ENCODE measurements around the gene FAM81B. TPM values are rescaled to one million over a fixed set of nuclear protein-coding genes. Genes with fewer than 3 reads are reported as not detected.

FAM81B gene
- total and polyA plus RNA-seq, 4 experiments from 2014 or later = not detected

DNA sequence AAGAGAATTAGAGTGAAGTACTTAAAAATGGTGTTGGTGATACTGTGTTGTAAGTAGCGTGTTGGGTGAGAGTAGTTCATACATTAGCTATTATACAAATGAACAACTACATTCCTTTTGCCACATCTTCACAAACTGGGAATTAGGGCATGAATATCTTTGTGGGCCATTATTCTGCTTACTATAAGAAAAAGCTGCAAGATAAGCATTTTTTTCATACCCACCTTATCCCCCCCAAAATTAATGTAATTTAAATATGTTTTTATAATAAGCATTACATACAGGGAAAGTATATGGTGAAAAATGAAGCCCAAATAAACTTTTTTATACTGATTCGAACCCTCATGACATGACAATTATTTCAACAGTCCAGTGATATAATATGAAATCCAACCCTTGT is 69.5 kb downstream of the FAM81B start:
- no peak overlapping the region for H3K27ac Mint-ChIP-seq
- no peaks in the 10 kb centered on the region for H3K4me1 Mint-ChIP-seq
- peaks cover 29 to 40% of the 10 kb centered on the region in 2 donors for H3K36me3 Mint-ChIP-seq
- H3K4me1 ChIP-seq (ENCODE audit: insufficient read depth, low read length) = no peaks in the 10 kb centered on the region
- DNase-seq = no peak
- H3K4me3 ChIP-seq (ENCODE audit: low read length in 2 of 2) = no peak overlapping the region
- H3K9me3 ChIP-seq (ENCODE audit: control insufficient read depth in 1 of 2, low read length in 2 of 2) = no peaks in the 10 kb centered on the region
- no peaks in the 10 kb centered on the region for H3K27me3 Mint-ChIP-seq
- no peak overlapping the region for H3K27ac ChIP-seq (ENCODE audit: low read depth, low read length)
- intact Hi-C loops (cut with micrococcal nuclease) = no loop called here
- H3K4me3 Mint-ChIP-seq = no peak overlapping the region
- H3K27me3 ChIP-seq (ENCODE audit: insufficient read depth, low read length) = no peaks in the 10 kb centered on the region
- CTCF ChIA-PET (ENCODE audit: partially characterized antibody) = no interaction called here
- POLR2A ChIA-PET (ENCODE audit: partially characterized antibody) = no interaction called here
- H3K9me3 Mint-ChIP-seq = no peaks in the 10 kb centered on the region
- peaks cover 4% of the 10 kb centered on the region for H3K36me3 ChIP-seq (ENCODE audit: insufficient read depth, low read length)

DNA sequence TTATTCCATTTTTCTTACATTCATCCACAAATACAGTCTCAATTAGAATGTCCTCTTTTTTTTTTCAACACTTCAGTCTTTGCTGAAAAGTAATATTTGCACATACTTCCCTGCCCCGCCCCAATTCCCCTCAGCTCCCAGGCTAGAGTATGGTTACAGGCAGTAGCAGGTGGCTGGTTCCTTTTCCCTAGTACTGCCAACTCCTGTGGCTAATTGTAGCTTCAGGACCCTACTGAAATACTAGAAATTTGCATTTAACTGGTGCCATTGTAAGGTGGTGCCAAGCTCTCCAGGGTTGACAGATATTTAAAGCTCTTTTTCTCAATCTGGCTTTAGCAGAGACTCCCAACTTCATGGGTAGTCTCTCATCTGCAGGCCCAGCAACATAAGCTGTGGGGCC is 80.3 kb downstream of the FAM81B start:
- Mint-ChIP-seq H3K27ac (peak overlapping the region in 3 of 7 donors; percentile 36 to 53 (median 48)), H3K4me3 (no peak overlapping the region), H3K4me1 (peaks cover 0 to 3% (median 0%) of the 10 kb centered on the region in 4 donors), H3K9me3 (no peaks in the 10 kb centered on the region), H3K27me3 (no peaks in the 10 kb centered on the region), H3K36me3 (peaks cover 57 to 69% of the 10 kb centered on the region in 2 donors)
- Histone ChIP-seq H3K4me3 (ENCODE audit: low read length in 2 of 2) (no peak overlapping the region), H3K36me3 (ENCODE audit: insufficient read depth, low read length) (peaks cover 11% of the 10 kb centered on the region), H3K4me1 (ENCODE audit: insufficient read depth, low read length) (no peaks in the 10 kb centered on the region), H3K9me3 (ENCODE audit: control insufficient read depth in 1 of 2, low read length in 2 of 2) (no peaks in the 10 kb centered on the region), H3K27me3 (ENCODE audit: insufficient read depth, low read length) (no peaks in the 10 kb centered on the region), H3K27ac (ENCODE audit: low read depth, low read length) (no peak overlapping the region)
- ChIA-PET POLR2A (ENCODE audit: partially characterized antibody) (no interaction called here), CTCF (ENCODE audit: partially characterized antibody) (no interaction called here)
- intact Hi-C loops (cut with micrococcal nuclease) = no loop called here
- DNase-seq = no peak

DNA sequence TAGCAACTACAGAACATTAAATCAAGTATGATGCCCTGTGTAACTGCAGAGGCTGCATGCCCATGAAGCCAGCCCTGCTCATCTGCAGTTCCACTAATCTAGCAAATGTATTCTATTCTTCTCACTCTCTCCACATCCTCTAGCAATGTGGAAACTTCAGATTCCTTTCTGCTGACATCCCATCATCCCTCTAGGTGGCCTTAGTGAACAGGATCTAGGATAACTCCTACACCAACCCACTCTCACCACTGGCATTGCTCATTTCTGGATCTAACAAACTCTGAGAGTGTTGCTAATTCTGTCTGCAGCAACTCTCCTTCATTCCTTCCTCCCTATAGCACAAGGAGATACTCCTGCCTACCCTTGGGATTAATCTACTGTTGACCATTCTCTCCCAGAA is 80.8 kb downstream of the FAM81B start:
- H3K4me1 ChIP-seq (ENCODE audit: insufficient read depth, low read length) = no peaks in the 10 kb centered on the region
- H3K27me3 Mint-ChIP-seq = no peaks in the 10 kb centered on the region
- no peak overlapping the region for H3K4me3 ChIP-seq (ENCODE audit: low read length in 2 of 2)
- no peak overlapping the region for H3K27ac ChIP-seq (ENCODE audit: low read depth, low read length)
- H3K9me3 Mint-ChIP-seq = no peaks in the 10 kb centered on the region
- POLR2A ChIA-PET (ENCODE audit: partially characterized antibody) = no interaction called here
- no peaks in the 10 kb centered on the region for H3K27me3 ChIP-seq (ENCODE audit: insufficient read depth, low read length)
- CTCF ChIA-PET (ENCODE audit: partially characterized antibody) = no interaction called here
- peak overlapping the region in 3 of 7 donors; percentile 26 to 48 (median 36) for H3K27ac Mint-ChIP-seq
- DNase-seq = no peak
- H3K36me3 ChIP-seq (ENCODE audit: insufficient read depth, low read length) = peaks cover 11% of the 10 kb centered on the region
- peaks cover 59 to 74% of the 10 kb centered on the region in 2 donors for H3K36me3 Mint-ChIP-seq
- intact Hi-C loops (cut with micrococcal nuclease) = no loop called here
- peaks cover 0 to 3% (median 0%) of the 10 kb centered on the region in 4 donors for H3K4me1 Mint-ChIP-seq
- H3K4me3 Mint-ChIP-seq = no peak overlapping the region
- no peaks in the 10 kb centered on the region for H3K9me3 ChIP-seq (ENCODE audit: control insufficient read depth in 1 of 2, low read length in 2 of 2)

DNA sequence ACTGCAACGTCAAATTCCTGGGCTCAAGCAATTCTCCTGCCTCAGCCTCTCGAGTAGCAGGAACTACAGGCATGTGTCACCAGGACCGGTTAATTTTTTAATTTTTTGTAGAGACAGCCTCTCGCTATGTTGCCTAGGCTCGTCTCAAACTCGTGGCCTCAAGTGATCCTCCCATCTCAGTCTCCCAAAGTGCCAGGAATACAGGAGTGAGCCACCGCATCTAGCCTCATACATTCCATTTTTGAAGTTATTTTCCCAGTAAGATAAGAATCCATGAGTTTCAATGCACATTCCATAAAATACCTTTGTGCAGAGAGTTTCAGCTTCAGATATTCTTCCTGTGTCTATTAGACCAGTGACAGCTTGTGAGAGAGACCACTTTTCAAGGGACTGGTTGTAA is 93.3 kb downstream of the FAM81B start:
- Mint-ChIP-seq H3K27me3 (no peaks in the 10 kb centered on the region), H3K4me3 (no peak overlapping the region), H3K27ac (no peak overlapping the region), H3K9me3 (peaks cover 3 to 23% (median 21%) of the 10 kb centered on the region in 8 donors), H3K36me3 (peaks cover 78 to 87% of the 10 kb centered on the region in 2 donors), H3K4me1 (peaks cover 0 to 8% (median 0%) of the 10 kb centered on the region in 4 donors)
- H3K9me3 ChIP-seq (ENCODE audit: control insufficient read depth in 1 of 2, low read length in 2 of 2) = peaks cover 5 to 12% of the 10 kb centered on the region in 2 donors
- intact Hi-C loops (cut with micrococcal nuclease) = no loop called here
- no peaks in the 10 kb centered on the region for H3K4me1 ChIP-seq (ENCODE audit: insufficient read depth, low read length)
- H3K36me3 ChIP-seq (ENCODE audit: insufficient read depth, low read length) = peaks cover 61% of the 10 kb centered on the region
- CTCF ChIA-PET (ENCODE audit: partially characterized antibody) = no interaction called here
- no peak overlapping the region for H3K4me3 ChIP-seq (ENCODE audit: low read length in 2 of 2)
- H3K27me3 ChIP-seq (ENCODE audit: insufficient read depth, low read length) = no peaks in the 10 kb centered on the region
- no peak overlapping the region for H3K27ac ChIP-seq (ENCODE audit: low read depth, low read length)
- DNase-seq = no peak
- POLR2A ChIA-PET (ENCODE audit: partially characterized antibody) = no interaction called here

DNA sequence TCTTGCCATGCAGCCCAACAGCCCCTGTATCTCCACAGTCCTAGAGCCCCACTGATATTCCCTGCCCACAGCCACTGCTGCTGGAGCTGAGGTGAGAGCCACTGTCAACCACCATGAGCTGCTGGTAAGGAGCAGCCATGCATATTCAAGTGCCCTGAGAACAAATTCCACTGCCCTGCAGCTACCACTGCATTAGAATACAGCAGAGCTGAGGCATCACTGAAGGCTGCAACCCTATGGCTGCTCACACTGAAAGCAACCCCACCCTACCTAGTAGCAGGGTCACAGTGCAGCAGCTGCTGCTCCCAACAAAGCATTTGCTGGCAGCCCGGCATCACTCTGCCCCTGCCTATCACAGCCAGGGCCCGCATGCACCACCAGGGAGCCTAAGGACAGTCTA is 95.0 kb downstream of the FAM81B start:
- Mint-ChIP-seq H3K4me3 (no peak overlapping the region), H3K9me3 (peaks cover 3 to 25% (median 21%) of the 10 kb centered on the region in 8 donors), H3K27ac (no peak overlapping the region), H3K4me1 (peaks cover 0 to 5% (median 0%) of the 10 kb centered on the region in 4 donors), H3K27me3 (no peaks in the 10 kb centered on the region), H3K36me3 (peaks cover 77 to 84% of the 10 kb centered on the region in 2 donors)
- H3K9me3 ChIP-seq (ENCODE audit: control insufficient read depth in 1 of 2, low read length in 2 of 2) = peaks cover 5 to 12% of the 10 kb centered on the region in 2 donors
- ChIA-PET POLR2A (ENCODE audit: partially characterized antibody) (no interaction called here), CTCF (ENCODE audit: partially characterized antibody) (no interaction called here)
- H3K27ac ChIP-seq (ENCODE audit: low read depth, low read length) = no peak overlapping the region
- no peaks in the 10 kb centered on the region for H3K27me3 ChIP-seq (ENCODE audit: insufficient read depth, low read length)
- H3K4me1 ChIP-seq (ENCODE audit: insufficient read depth, low read length) = no peaks in the 10 kb centered on the region
- peaks cover 63% of the 10 kb centered on the region for H3K36me3 ChIP-seq (ENCODE audit: insufficient read depth, low read length)
- DNase-seq = no peak
- intact Hi-C loops (cut with micrococcal nuclease) = no loop called here
- H3K4me3 ChIP-seq (ENCODE audit: low read length in 2 of 2) = no peak overlapping the region

DNA sequence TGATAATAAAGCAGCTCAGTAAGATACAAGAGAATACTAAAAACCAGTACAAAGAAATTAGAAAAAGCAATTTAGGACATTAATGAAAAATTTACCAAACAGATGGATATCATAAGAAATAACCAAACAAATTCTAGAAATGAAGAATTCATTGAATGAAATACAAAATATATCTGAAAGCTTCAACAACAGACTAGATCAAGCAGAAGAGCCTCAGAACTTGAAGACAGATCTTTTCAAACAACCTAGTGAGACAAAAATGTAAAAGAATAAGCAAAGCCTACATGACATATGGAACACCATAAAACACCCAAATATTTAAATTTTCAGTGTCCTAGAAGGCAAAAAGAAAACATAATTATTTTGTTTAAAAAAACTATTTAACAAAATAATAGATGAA is 96.7 kb downstream of the FAM81B start:
- H3K27ac Mint-ChIP-seq = no peak overlapping the region
- Histone ChIP-seq H3K27ac (ENCODE audit: low read depth, low read length) (no peak overlapping the region), H3K4me3 (ENCODE audit: low read length in 2 of 2) (no peak overlapping the region), H3K36me3 (ENCODE audit: insufficient read depth, low read length) (peaks cover 56% of the 10 kb centered on the region), H3K4me1 (ENCODE audit: insufficient read depth, low read length) (no peaks in the 10 kb centered on the region), H3K27me3 (ENCODE audit: insufficient read depth, low read length) (no peaks in the 10 kb centered on the region), H3K9me3 (ENCODE audit: control insufficient read depth in 1 of 2, low read length in 2 of 2) (peaks cover 5 to 12% of the 10 kb centered on the region in 2 donors)
- intact Hi-C loops (cut with micrococcal nuclease) = no loop called here
- peaks cover 0 to 3% (median 0%) of the 10 kb centered on the region in 4 donors for H3K4me1 Mint-ChIP-seq
- peak in 1 of 5 donors; percentile 0 for DNase-seq
- no peaks in the 10 kb centered on the region for H3K27me3 Mint-ChIP-seq
- CTCF ChIA-PET (ENCODE audit: partially characterized antibody) = no interaction called here
- peaks cover 73 to 86% of the 10 kb centered on the region in 2 donors for H3K36me3 Mint-ChIP-seq
- POLR2A ChIA-PET (ENCODE audit: partially characterized antibody) = no interaction called here
- peaks cover 3 to 28% (median 21%) of the 10 kb centered on the region in 8 donors for H3K9me3 Mint-ChIP-seq
- no peak overlapping the region for H3K4me3 Mint-ChIP-seq

Other genes starting within 250 kb of the FAM81B start
- under 1 TPM in 1 of 2 experiments, not detected in 1; 0.39 TPM for gene MCTP1, start 106.3 kb upstream of the FAM81B start, total RNA-seq
- under 1 TPM; 0.31 to 0.42 TPM for gene MCTP1, start 106.3 kb upstream of the FAM81B start, polyA plus RNA-seq
- gene SKIC3, start 163.6 kb downstream of the FAM81B start, total RNA-seq = 10 to 100 TPM; 94.6 to 99.9 TPM
- 10 to 100 TPM; 46.4 to 48.0 TPM for gene SKIC3, start 163.6 kb downstream of the FAM81B start, polyA plus RNA-seq
- 1 to 10 TPM; 6.8 to 7.4 TPM for gene ARSK, start 163.7 kb downstream of the FAM81B start, total RNA-seq
- gene ARSK, start 163.7 kb downstream of the FAM81B start, polyA plus RNA-seq = 10 to 100 TPM; 10.0 to 13.2 TPM
- 1 to 10 TPM; 1.5 to 2.4 TPM for gene GPR150, start 228.7 kb downstream of the FAM81B start, total RNA-seq
- 1 to 10 TPM; 3.1 to 6.1 TPM for gene GPR150, start 228.7 kb downstream of the FAM81B start, polyA plus RNA-seq